ENCODE data around the gene ELAPOR1.

ELAPOR1 gene, protein sequence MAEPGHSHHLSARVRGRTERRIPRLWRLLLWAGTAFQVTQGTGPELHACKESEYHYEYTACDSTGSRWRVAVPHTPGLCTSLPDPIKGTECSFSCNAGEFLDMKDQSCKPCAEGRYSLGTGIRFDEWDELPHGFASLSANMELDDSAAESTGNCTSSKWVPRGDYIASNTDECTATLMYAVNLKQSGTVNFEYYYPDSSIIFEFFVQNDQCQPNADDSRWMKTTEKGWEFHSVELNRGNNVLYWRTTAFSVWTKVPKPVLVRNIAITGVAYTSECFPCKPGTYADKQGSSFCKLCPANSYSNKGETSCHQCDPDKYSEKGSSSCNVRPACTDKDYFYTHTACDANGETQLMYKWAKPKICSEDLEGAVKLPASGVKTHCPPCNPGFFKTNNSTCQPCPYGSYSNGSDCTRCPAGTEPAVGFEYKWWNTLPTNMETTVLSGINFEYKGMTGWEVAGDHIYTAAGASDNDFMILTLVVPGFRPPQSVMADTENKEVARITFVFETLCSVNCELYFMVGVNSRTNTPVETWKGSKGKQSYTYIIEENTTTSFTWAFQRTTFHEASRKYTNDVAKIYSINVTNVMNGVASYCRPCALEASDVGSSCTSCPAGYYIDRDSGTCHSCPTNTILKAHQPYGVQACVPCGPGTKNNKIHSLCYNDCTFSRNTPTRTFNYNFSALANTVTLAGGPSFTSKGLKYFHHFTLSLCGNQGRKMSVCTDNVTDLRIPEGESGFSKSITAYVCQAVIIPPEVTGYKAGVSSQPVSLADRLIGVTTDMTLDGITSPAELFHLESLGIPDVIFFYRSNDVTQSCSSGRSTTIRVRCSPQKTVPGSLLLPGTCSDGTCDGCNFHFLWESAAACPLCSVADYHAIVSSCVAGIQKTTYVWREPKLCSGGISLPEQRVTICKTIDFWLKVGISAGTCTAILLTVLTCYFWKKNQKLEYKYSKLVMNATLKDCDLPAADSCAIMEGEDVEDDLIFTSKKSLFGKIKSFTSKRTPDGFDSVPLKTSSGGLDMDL

DNA sequence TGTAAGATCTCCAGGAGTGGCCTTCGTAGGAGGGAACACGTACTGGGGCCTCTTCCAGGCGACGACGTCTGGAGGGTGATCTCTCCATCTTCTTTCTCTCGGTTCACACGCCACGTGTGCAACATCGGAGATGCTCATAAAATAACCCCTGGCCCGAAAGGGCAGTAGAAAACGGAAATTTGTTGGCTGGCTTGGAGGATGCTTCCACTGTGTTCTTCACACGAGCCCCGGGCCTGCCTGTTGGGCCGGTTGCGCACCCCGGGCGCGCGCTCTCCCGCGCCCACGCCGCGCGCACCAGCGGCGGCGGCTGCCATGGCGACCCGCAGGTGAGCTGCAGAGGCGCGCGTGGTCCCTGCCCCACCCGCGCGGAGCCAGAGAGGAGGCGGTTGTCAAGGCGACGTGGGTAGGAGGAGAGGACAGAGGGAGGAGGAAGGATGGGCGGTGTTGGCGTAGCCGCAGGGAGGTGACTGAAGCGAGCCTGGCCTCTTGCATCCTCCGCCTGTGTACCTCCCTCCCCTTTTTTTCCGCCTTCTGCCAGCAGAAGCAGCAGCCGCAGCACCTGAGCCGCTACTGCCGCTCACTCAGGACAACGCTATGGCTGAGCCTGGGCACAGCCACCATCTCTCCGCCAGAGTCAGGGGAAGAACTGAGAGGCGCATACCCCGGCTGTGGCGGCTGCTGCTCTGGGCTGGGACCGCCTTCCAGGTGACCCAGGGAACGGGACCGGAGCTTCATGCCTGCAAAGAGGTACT lies at the start of gene ELAPOR1:
ELAPOR1 (plus strand) TSS at position 526 of the 752 bp plus-strand sequence; CDS start at position 595, 69 bp downstream.
- peak; percentile 95 for DNase-seq

DNA sequence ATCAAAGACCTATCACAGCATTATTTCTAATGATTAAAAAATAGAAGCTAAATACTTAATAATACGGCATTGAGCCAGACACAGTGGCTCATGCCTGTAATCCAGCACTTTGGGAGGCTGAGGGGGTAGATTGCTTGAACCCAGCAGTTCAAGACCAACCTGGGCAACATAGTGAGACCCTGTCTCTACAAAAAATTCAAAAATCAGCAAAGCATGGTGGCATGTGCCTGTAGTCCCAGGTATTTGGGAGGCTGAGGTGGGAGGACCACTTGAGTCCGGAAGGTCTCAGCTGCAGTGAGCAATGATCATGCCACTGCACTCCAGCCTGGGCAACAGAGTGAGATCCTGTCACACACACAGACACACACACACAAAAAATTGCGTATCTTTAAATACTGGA lies 48.8 kb upstream of the ELAPOR1 start:
- DNase-seq, result no peak

DNA sequence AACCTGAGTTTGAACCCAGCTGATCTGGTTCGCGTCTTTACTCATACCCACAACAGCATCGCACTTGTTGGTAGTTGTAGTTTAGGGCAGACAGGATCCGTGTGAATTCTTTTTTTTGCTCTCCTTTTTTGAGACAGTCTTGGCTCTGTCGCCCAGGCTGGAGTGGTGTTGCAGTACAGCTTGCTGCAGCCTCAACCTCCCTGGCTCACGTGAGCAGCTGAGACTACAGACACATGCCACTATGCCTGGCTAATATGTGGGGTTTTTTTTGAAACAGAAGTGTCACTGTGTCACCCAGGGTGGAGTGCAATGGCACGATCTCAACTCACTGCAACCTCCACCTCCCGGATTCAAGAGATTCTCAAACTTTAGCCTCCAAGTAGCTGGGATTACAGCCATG lies 46.0 kb upstream of the ELAPOR1 start:
- DNase-seq, result no peak

DNA sequence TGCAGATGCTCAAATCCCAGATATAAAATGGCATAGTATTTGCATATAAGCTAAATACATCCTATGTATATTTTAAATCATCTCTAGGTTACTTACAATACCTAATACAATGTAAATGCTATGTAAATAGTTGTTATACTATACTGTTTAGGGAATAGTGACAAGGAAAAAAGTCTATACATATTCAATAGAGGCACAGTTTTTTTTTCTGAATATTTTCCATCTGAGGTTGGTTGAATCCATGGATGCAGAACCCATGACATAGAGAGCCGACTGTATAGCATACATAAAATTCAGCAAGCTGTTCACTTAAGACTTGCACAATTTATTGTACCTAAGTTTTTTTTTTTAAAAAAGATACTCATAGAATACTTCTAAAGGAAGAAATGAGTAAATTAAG lies 44.6 kb upstream of the ELAPOR1 start:
- DNase-seq, result no peak

DNA sequence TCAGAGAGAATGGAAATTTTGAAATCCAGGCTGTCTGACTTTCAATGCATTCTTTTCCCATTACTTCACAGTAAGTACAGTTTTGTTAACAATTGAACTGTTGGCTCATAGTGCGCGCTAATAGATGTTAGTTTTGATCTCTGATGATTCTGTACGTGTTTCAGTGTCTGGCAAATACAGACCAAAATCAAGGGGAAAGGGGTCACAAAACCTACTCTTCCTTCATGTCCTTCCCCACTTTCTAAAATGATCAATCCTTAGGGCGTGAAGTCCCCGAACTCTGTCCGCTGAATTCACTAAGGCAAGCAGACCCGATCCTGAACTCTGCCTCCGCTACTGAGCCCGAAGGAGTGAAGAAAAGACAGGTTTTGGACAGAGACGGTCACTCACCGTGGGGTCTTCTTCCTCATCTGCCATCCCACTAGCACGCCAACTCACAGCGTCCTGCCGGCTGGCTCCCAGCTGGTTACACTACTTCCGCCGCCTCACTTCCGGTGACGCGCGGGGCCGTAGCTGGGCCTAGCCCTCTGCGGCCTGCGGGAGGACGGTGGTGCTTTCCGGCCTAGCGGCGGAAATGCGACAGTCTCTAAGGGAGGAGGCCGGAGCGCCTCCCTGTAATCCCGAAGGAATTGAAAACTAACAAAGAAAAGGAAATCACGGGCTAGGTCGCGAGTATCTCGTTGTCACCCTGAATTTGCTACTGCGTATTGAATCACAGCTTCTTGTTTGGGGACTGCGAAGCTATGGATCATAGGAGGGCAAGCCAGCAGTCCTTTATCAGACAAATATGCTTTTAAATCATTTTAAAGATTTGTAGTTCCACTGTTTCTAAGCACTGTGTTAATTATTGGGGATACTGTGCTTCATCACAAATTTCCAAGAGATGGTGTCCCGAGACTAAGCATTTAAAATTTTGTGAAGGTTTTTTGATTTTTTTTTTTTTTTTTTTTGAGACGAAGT lies 38.1 kb upstream of the ELAPOR1 start, which contains the start of gene TAF13:
TAF13 (minus strand) TSS at position 473 of the 960 bp plus-strand sequence; CDS start at position 417, 56 bp downstream.
- DNase-seq, result peak; percentile 89

DNA sequence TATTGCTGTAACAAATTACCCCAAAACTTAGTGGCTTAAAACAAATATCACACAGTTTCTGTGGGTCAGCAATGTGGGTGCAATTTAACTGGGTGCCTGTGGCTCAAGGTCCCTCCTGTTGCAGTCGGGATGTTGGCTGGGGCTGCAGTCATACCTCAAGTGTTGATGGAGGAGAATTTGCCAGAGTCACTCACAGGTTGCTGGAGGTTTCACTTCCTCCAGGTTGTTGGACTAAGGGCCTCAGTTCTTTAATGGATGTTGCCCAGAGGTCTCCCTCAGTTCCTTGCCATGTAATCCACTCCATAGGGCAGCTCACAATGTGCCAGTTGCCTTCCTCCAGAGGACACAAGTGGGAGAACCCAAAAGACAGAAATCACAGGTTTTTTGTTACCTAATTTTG lies 35.6 kb upstream of the ELAPOR1 start:
- DNase-seq, result no peak

- no peak for DNase-seq
Observed at GRCh38 chr1:109079240-109079622, 34.7 kb upstream of the ELAPOR1 start.

- DNase-seq, result no peak
Observed at GRCh38 chr1:109080441-109081082, 33.4 kb upstream of the ELAPOR1 start.

GRCh38 chr1:109083501-109083900 lies 30.4 kb upstream of the ELAPOR1 start:
- DNase-seq, result no peak

DNA sequence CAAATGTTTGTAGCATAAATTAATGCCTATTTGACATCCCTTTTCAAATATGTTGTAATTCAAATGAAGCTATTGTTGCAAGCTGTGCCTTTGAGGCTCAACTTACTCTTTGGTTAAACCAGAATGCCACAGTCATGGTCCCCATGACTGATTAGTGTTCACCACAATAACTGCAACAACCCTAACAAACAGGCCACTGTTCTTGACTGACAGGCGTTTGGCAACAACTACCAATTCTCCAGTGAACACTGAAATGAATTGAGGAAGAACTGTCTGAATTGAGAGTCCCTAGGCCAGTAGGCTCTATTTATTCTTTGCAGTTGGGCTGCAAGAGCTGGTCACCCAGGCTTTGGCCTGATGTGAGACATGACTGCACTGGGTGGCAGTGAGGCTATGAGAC lies 30.0 kb upstream of the ELAPOR1 start:
- DNase-seq, result no peak

GRCh38 chr1:109084563-109085517 lies 29.1 kb upstream of the ELAPOR1 start:
- DNase-seq, result no peak

DNA sequence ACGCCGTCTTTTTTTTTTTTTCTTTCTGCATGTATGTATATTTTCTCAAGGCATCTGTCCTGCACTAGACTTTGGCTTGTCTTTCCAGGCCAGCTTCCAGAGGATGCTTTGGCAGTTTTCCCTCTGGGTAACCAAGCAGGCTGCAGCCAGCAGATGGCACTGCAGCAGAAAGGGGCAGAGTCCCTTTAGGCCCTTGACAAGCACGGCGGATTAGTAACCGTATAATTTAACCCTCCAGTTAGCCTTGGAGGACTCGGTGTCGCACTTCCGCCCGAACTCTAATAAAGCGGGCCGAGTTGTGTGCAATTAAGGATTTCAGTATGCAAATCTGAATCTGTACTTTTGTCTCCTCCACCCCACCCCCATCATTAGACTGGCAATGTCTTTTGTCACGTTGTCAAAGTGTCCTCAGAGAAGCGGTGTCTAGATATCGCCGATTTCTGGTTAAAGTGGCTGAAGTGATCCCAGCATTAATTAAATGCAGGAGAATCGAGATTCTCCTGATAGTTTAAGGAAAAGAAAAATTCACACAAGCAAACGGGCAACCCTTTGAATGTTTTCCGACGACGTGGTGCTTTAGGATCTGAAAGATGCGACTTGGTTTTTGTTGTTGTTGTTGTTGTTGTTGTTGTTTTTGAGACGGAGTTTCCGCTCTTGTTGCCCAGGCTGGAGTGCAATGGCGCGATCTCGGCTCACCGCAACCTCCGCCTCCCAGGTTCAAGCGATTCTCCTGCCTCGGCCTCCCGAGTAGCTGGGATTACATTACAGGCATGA lies 24.5 kb upstream of the ELAPOR1 start:
- DNase-seq, result peak; percentile 52

DNA sequence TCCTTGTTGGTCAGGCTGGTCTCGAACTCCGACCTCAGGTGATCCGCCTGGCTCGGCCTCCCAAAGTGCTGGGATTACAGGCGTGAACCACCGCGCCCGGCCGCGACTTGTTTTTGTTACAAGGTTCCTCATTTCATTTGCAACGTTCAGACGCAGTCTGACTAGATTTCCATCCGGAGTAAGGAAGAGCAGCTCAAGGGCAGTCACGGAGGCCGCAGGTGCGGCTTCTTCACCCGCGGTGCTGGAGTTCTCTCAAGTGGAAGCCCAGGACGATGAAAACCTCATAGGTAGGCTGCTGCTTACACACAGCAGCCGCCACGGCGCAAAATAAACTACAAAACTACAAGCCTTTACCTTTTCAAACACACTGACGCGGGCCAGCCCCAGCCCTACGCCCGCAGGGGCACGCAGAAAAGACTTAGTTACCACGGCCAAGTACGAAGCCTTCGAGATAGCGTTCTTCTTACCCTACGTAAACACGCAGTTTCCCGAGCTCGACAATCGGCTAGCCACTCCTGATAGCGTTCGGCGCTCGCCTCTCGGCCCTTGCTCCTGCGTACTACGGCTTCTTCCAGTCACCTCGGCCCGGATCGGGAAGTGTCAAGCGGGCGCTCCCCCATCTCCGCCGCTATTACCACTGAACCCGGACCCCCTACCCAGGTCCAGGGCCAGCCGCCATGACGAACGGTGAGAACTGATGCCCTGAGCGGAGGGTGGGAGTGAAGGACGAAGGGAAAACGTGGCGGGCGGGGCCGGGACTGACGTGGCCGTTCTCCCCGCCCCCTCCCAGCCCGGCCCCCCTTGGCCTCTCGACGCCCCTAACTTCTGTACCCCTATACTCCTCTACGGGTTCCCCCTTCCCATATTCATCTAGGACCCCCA lies 23.5 kb upstream of the ELAPOR1 start, which contains the start of gene TMEM167B:
TMEM167B (plus strand) TSS at position 569 of the 882 bp plus-strand sequence; CDS start at position 678, 109 bp downstream.
- peak; percentile 90 for DNase-seq

DNA sequence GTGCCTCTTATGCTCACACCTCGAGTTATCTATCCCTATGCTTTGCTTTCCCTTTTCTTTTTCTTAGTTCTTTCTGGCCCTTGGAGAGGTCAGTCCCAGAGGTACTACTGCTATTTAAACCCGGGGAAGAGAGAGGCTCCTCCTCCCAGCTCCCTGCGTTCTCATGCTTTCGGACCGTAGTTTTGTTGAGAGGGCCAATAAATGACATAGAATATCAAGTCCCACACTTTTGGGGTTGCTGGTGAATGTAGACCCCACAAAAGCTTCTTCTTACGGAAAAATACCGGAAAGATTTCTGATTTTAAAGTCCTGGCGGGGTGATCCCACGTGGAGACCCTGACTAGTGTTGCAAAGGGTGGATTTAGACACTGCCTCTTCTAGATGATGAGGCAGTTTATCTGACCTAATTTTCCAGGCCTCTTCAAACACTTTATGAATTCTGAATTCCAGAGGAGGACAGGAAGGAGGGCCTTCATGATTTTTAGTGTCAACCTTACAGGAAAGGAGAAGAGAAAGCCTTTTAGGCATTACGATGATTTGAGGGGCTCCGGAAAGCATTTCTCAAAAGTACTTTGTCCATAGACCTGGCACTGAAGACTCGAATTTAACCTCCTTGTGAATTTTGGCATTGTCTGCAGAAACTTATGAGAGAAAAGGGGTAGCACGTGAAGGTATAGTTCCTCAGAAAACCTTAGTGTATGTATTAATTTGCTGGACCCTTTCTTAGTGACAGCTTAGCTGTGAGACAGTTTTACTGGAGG lies 22.7 kb upstream of the ELAPOR1 start:
- no peak for DNase-seq

- no peak for DNase-seq
Observed at GRCh38 chr1:109091839-109092193, 22.1 kb upstream of the ELAPOR1 start.

DNA sequence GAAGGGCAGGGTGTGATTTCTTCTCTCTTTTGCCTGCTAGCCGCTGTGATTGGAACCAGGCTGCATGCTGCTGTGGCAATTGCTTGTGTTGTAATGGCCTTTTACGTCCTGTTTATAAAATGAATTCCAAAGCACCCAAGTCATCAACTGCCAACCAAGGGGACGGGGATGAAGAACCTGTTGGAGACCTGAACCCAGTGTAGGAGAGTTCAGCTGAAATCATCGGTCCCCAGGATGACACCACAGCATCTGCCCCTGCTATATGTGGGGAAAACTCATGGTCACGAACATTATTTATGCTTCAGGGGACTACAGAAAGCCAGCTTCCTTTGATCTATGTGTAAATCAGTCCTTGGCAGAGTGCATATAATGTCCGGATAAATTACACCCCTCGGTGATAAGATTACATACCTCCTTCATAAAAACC lies 19.5 kb upstream of the ELAPOR1 start:
- DNase-seq, result no peak

GRCh38 chr1:109094871-109095270 lies 19.0 kb upstream of the ELAPOR1 start:
- DNase-seq, result no peak

All from CD4-positive, alpha-beta T cell treated with Interleukin-10 for 1 hour (primary cell).